ENCODE measurements around the gene POLR2F.
"Not testable (repeated sequence)": the region's sequence is repeated elsewhere in the genome, so short reads cannot be mapped to it uniquely, and the experiment has no call there.

The POLR2F gene

GRCh38 chr22:37924386-37925065 is 29.0 kb upstream of the POLR2F start:
- no peak for DNase-seq (ENCODE audit: extremely low read depth in 1 of 2, low read depth in 1 of 2)

DNA sequence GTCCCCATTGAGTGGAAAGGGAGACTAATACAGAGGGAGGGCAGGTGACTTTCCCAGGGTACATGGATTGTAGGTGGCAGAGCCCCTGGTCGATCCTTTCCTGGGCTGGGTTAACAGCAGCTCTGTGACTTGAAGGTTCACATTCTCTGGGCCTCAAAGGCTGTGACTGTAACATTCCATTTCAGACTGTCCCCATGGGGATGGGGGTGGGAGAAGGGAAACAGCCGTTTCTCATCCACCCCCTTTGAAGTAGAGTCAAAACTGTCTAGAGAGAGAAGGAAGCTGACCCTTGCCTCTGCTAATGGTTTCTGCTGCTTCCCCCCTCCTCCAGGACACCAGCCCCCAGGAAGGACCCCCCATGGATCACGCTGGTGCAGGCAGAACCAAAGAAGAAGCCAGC is 28.2 kb upstream of the POLR2F start:
- no peak for DNase-seq (ENCODE audit: extremely low read depth in 1 of 2, low read depth in 1 of 2)

DNA sequence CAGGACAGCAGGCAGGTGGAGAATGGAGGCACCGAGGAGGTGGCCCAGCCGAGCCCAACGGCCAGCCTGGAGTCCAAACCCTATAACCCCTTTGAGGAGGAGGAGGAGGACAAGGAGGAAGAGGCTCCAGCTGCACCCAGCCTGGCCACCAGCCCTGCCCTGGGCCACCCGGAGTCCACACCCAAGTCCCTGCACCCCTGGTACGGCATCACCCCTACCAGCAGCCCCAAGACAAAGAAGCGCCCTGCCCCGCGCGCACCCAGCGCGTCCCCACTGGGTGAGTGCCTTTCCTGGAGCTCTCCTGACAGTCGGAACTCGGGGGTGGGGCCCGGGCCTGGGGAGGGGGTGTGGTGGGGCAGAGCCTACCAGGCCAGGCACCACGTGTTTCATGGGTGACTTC is 27.7 kb upstream of the POLR2F start:
- no peak for DNase-seq (ENCODE audit: extremely low read depth in 1 of 2, low read depth in 1 of 2)

DNA sequence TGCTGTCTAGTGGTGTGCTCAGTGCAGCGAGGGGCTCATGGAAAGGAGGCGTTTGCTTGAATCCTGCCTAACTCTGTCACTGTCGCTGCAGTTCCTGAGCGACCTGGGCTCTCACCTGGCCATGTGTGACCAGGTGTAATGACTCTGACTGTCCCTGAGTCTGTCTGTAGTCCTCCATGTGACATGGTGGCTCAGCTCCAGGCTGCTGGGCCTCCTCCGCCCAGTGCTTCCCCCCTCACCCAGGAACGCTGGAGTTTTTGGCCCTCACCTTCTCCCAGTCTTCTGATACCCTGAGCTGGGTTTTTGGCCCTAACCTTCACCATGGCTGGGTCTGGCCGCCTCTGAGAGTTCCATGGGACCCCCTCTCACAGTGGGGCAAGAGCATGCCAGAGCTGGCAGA is 27.1 kb upstream of the POLR2F start:
- DNase-seq (ENCODE audit: extremely low read depth in 1 of 2, low read depth in 1 of 2) = no peak

GRCh38 chr22:37926771-37927636 is 26.5 kb upstream of the POLR2F start:
- no peak for DNase-seq (ENCODE audit: extremely low read depth in 1 of 2, low read depth in 1 of 2)

- DNase-seq (ENCODE audit: extremely low read depth in 1 of 2, low read depth in 1 of 2) = no peak
These were observed 25.9 kb upstream of the POLR2F start for GRCh38 chr22:37927637-37927936.

GRCh38 chr22:37929390-37929789 is 24.1 kb upstream of the POLR2F start:
- DNase-seq (ENCODE audit: extremely low read depth in 1 of 2, low read depth in 1 of 2) = no peak

GRCh38 chr22:37930270-37930951 is 23.1 kb upstream of the POLR2F start:
- DNase-seq (ENCODE audit: extremely low read depth in 1 of 2, low read depth in 1 of 2) = no peak

- no peak for DNase-seq (ENCODE audit: extremely low read depth in 1 of 2, low read depth in 1 of 2)
These were observed 22.5 kb upstream of the POLR2F start for GRCh38 chr22:37930952-37931440.

DNA sequence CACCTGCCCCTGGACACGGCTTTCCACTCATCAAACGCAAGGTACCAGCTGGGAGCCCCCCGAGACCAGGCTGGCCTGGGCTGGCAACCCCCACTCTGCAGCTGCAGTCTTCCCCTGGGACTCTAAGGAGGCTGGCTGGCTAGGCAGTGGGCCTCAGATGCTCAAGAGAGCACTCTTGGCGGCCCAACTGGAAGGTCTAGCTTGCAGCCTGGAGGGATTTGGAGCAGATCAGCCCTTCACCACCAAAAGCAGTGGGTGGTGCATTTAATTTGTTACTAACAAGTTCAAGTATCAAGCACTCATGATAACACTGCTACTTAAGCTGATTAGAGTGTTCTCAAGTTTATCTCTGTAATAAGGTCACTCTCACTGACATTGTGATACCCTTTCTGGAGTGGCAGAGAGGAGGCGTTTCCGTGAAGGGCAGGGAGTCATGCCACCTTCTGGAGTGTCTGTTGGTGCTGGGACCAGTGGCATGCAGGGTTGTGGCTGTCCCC is 21.6 kb upstream of the POLR2F start:
- DNase-seq (ENCODE audit: extremely low read depth in 1 of 2, low read depth in 1 of 2) = no peak

DNA sequence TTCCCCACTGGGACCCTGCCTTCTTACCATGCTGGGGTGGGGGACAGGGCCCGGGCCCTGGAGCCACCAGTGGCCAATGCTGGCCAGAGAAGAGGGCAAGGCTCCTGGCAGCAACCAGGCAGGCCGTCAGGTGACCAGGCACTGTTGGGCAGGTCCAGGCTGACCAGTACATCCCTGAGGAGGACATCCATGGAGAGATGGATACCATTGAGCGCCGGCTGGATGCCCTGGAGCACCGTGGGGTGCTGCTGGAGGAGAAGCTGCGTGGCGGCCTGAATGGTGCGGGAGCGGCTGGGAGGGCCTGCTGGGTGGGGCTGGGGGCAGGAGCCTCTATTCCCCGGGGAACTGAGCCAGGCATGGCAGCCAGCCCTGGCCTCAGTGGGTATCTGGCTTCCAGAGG is 21.1 kb upstream of the POLR2F start:
- DNase-seq (ENCODE audit: extremely low read depth in 1 of 2, low read depth in 1 of 2) = no peak

DNA sequence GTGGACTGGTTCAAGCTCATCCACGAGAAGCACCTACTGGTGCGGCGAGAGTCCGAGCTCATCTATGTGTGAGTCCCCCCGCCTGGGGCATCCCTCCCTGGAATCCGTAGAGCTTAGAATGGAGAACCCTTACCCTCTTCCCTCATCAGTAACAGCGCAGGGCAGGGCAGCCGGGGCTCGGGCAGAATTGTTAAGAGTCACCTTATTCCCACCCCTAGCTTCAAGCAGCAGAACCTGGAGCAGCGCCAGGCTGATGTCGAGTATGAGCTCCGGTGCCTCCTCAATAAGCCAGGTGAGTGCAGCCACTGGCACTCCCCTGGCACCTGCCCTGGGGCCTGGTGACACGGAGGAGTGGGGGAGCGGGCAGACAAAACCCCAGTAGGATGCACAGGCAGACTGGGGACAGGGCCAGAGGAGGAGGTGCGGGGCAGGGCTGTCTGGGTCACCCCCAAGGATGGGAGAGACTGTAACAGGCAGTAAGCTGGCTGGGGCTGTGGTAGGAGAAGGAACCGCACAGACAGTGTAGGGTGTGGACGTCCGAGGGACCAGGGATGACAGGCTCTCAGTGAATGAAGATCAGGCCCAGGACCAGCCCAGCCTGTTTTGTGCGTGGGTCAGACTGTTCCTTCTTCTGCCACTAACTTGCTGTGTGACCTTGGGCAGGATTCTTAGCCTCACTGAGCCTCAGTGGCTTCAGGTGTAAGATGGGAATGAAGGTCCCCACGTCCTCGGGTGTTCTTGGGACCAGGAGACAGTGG is 20.5 kb upstream of the POLR2F start:
- no peak for DNase-seq (ENCODE audit: extremely low read depth in 1 of 2, low read depth in 1 of 2)

- peak; percentile 71 to 74 for DNase-seq (ENCODE audit: extremely low read depth in 1 of 2, low read depth in 1 of 2)
These were observed 19.7 kb upstream of the POLR2F start for GRCh38 chr22:37933711-37934376.

GRCh38 chr22:37940698-37941376 is 12.7 kb upstream of the POLR2F start:
- DNase-seq (ENCODE audit: extremely low read depth in 1 of 2, low read depth in 1 of 2) = no peak

DNA sequence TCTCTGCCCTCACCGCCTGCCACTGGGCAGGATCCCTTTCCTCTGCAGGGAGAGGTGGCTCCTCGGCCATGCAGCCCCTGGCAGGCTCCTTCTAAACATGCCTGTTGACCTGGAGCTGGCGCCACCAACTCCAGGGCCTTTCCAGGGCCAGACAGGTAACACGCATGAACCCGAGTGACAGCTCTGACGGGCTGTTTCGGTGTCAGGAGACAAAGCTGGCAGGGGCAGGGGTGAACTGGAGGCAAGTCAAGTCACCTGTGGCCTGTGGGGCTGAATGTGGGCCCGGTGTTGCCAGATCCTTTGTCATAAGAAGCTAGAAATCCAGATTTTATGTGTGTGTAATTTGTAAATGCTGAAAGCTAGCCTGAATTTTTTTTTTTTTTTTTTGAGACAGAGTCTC is 11.4 kb upstream of the POLR2F start:
- no peak for DNase-seq (ENCODE audit: extremely low read depth in 1 of 2, low read depth in 1 of 2)

- no peak for DNase-seq (ENCODE audit: extremely low read depth in 1 of 2, low read depth in 1 of 2)
These were observed 10.2 kb upstream of the POLR2F start for GRCh38 chr22:37943136-37943824.

- no peak for DNase-seq (ENCODE audit: extremely low read depth in 1 of 2, low read depth in 1 of 2)
These were observed 9.7 kb upstream of the POLR2F start for GRCh38 chr22:37943825-37944198.

GRCh38 chr22:37944423-37944822 is 9.1 kb upstream of the POLR2F start:
- DNase-seq (ENCODE audit: extremely low read depth in 1 of 2, low read depth in 1 of 2) = not testable (repeated sequence)

DNA sequence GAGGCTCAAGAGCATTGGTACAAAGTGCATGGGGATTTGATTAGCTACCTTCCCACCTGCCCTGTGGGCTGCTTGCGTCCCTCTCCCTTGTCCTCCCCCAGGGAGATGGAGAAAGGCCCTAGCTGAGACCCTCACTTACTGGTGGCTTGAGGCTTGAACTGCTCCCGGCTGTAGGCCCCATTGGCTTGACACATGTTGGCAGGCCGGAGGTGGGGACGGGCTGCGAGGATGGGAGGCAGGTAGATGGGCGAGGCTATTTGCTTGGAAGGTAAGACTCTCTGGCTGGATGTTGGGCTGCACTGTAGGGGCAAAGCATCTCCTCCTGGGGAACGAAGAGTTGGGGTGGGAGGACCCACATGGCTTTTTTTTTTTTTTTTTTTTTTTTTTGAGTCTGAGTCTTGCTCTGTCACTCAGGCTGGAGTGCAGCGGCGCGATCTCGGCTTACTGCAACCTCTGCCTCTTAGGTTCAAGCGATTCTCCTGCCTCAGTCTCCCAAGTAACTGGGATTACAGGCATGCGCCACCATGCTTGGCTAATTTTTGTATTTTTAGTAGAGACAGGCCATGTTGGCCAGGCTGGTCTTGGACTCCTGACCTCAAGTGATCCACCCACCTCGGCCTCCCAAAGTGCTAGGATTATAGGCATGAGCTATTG is 6.2 kb upstream of the POLR2F start:
- DNase-seq (ENCODE audit: extremely low read depth in 1 of 2, low read depth in 1 of 2) = not testable (repeated sequence)
